Fibroblast of villous mesenchyme (primary cell): ENCODE results near the gene PLXNA2. TPM values are rescaled to one million over a fixed set of nuclear protein-coding genes. Genes with fewer than 3 reads are reported as not detected.

Experiments
- DNase-seq: peaks from one replicate; pipeline ENCODE4 v3.0.0-alpha.2; 2010; ENCODE audit warnings: low read depth
- H3K4me3 ChIP-seq: 2 replicates; pipeline ENCODE4 v1.5.1; 2011; ENCODE audit warnings: low read depth, mild to moderate bottlenecking, low read length
- CTCF ChIP-seq: IDR thresholded peaks from 2 replicates; pipeline ENCODE4 v1.5.1; 2012; ENCODE audit warnings: low read depth, mild to moderate bottlenecking, low read length; ENCODE audit not compliant: insufficient read depth
- total RNA-seq: library from RNA; depleted of rRNA; stranded (reverse); fragments of >200 nt; gene quantifications from 2 replicates; pipeline ENCODE4 v1.2.3, GENCODE V29; 2012

The PLXNA2 gene
- total RNA-seq, 1 donor = 0.86 TPM

- no peak overlapping the region for H3K4me3 ChIP-seq
- no peak for TF ChIP-seq CTCF
- no peak for DNase-seq
Measured at GRCh38 chr1:208068908-208069307, 175.3 kb downstream of the PLXNA2 start.

GRCh38 chr1:208068407-208068806 lies 175.8 kb downstream of the PLXNA2 start:
- TF ChIP-seq CTCF = no peak
- no peak for DNase-seq
- no peak overlapping the region for H3K4me3 ChIP-seq

GRCh38 chr1:208066583-208066982 lies 177.6 kb downstream of the PLXNA2 start:
- no peak for TF ChIP-seq CTCF

GRCh38 chr1:208065862-208066261 lies 178.3 kb downstream of the PLXNA2 start:
- no peak overlapping the region for H3K4me3 ChIP-seq
- no peak for TF ChIP-seq CTCF
- DNase-seq = no peak

More at GRCh38 chr1:208066583-208066982, 177.6 kb downstream of the PLXNA2 start:
- DNase-seq = no peak
- H3K4me3 ChIP-seq = no peak overlapping the region

- DNase-seq = no peak
- H3K4me3 ChIP-seq = no peak overlapping the region
- TF ChIP-seq CTCF = no peak
Measured at GRCh38 chr1:208061632-208062031, 182.6 kb downstream of the PLXNA2 start.

GRCh38 chr1:208061118-208061517 lies 183.1 kb downstream of the PLXNA2 start:
- DNase-seq = no peak
- H3K4me3 ChIP-seq = no peak overlapping the region
- TF ChIP-seq CTCF = no peak

- DNase-seq = no peak
- TF ChIP-seq CTCF = no peak
- H3K4me3 ChIP-seq = no peak overlapping the region
Measured at GRCh38 chr1:208060215-208060869, 183.8 kb downstream of the PLXNA2 start.
